Neutrophil (primary cell): ENCODE measurements around the gene CAMTA1.

ENCODE experiments used
- H3K27ac ChIP-seq: fragments of 200-600 bp; sonication (generic); 2 replicates; pipeline ENCODE4 v1.5.1; 2016; ENCODE audit warnings: mild to moderate bottlenecking, moderate library complexity
- H3K27me3 ChIP-seq: fragments of 200-600 bp; sonication (generic); 2 replicates; pipeline ENCODE4 v1.6.0; 2016; ENCODE audit warnings: mild to moderate bottlenecking
- H3K36me3 ChIP-seq: fragments of 200-600 bp; sonication (generic); 2 replicates; pipeline ENCODE4 v1.5.1; 2017
- H3K4me1 ChIP-seq, 2 experiments: fragments of 200-600 bp in 1 of 2; sonication (generic) in 1 of 2; 1 replicate in 1 of 2; 2 replicates in 1 of 2; pipeline versions ENCODE4 v1.5.1 to v1.6.1; 2013 to 2016; ENCODE audit warnings: low read depth in 1 of 2, low read length in 1 of 2, mild to moderate bottlenecking in 1 of 2, moderate library complexity in 1 of 2; ENCODE audit not compliant: control insufficient read depth in 1 of 2, insufficient read depth in 1 of 2
- H3K4me3 ChIP-seq, 2 experiments: fragments of 200-600 bp in 1 of 2; sonication (generic) in 1 of 2; 1 replicate in 1 of 2; 2 replicates in 1 of 2; pipeline ENCODE4 v1.5.1; 2013 to 2016; ENCODE audit warnings: low read depth in 1 of 2, low read length in 1 of 2, mild to moderate bottlenecking in 1 of 2, moderate library complexity in 1 of 2
- H3K9me3 ChIP-seq: fragments of 200-600 bp; sonication (generic); 2 replicates; pipeline ENCODE4 v1.5.1; 2016
- CTCF ChIP-seq: fragments of 200-600 bp; sonication (generic); IDR thresholded peaks from 2 replicates; pipeline ENCODE4 v1.5.1; 2016; ENCODE audit warnings: antibody characterized with exemption

Gene CAMTA1

DNA sequence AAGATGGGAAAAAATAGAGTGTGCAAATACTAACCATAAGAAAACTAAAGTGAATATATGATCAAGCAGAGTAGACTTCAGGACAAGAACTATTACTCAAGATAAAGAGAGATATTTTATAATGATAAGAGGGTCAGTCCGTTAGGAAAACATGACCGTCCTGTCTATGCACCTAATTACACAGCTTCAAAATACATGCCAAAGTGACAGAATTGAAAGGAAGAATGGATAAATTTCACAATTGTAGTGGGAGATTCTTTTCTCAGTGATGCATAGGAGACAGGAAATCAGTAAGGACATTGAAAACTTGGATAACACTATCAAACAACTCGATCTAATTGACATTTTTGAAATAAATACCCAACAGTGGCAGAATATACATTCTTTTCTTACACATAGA is 489.0 kb downstream of the CAMTA1 start:
- no peaks in the 10 kb centered on the region for H3K9me3 ChIP-seq
- no peak overlapping the region for H3K27ac ChIP-seq
- no peak for TF ChIP-seq CTCF
- no peaks in the 10 kb centered on the region for H3K4me1 ChIP-seq
- peaks cover 7% of the 10 kb centered on the region for H3K27me3 ChIP-seq
- no peaks in the 10 kb centered on the region for H3K36me3 ChIP-seq
- H3K4me3 ChIP-seq, result no peak overlapping the region

DNA sequence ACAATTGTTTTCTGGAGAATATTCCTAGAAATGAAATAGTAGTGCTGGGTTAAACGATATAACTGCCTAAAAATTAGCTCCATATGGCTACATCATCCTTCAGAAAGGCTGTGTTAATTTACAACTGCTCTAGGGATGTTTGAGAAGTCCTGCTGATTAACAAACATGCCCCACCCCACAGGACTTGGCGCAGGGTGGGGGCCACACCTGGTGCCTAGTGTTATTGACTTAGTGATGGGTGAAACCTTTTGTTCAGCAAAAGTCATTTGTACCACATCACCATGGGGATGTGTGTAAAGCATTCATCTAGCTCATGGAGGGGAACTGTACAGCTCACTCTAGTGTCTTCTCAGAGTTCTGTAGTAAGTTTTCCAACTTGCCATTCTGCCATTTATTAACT is 492.8 kb downstream of the CAMTA1 start:
- H3K4me3 ChIP-seq, result no peak overlapping the region
- H3K27ac ChIP-seq, result no peak overlapping the region
- no peaks in the 10 kb centered on the region for H3K4me1 ChIP-seq
- H3K36me3 ChIP-seq, result no peaks in the 10 kb centered on the region
- TF ChIP-seq CTCF, result no peak
- H3K9me3 ChIP-seq, result no peaks in the 10 kb centered on the region
- peaks cover 16% of the 10 kb centered on the region for H3K27me3 ChIP-seq

DNA sequence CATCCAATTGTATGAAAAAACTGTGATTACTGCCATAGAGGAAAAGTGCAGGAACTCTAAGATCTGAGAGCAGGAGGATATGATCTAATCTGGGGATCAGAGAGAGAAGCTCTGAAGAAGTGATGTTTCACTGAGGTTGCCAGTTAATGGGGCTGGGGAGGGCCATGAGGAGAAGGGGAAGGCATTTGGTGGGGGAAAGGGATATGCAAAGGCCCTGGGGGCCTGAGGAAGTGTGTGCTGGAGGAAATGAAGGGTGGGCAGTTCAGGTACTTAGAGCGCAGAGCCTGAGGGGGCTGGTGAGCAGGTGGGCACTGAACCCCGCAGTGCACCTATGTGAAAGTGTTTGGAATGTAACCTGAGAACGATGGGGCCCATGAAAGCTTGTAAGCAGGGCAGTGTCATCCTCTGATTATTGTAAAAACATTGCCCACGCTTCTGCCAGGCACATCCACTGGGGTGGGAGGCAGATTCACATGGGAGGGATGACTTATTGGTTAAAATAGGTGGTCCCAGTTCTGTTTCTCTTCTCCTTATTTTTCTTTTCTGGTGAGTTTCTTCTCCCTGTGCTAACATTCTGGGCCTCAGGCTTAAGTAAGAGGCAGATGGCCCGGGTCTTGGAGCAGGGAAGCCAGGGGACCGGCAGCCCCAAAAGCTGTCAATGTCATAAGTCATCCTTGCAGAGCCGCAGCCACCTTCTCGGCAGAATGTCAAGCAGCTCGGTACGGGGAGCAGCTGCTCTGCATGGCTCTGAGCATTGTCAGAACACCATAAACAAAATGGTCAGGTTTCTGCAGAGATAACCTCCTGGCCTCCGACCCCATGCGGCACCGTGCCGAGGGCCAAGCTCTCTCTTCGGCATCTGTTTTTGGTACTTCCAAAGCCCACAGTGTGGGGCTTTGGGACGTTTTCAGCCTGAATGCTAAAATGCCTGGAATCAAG is 493.8 kb downstream of the CAMTA1 start:
- Histone ChIP-seq H3K4me3 (no peak overlapping the region), H3K27me3 (peaks cover 16% of the 10 kb centered on the region), H3K4me1 (no peaks in the 10 kb centered on the region), H3K27ac (no peak overlapping the region), H3K36me3 (no peaks in the 10 kb centered on the region), H3K9me3 (no peaks in the 10 kb centered on the region)
- no peak for TF ChIP-seq CTCF

DNA sequence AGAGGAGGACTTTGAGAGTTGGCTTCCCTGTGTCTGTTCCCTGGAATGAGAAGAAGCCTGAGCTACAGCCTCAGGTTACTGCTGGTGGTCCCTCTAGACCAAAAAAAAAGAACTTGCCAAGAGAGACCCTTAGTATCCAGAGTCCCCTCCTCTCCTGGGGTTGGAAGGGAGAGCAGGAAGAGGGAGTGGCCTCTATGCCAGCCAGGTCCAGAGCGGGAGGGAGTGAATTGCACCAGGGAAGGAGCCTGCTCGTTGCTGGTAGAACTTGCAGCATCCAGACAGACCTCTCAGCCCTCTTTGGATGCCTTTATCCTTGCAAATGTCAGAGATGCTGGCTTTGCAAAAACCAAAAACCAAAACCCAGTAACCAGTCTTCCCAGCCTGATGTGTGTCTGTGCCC is 494.5 kb downstream of the CAMTA1 start:
- Histone ChIP-seq H3K36me3 (no peaks in the 10 kb centered on the region), H3K27ac (no peak overlapping the region), H3K27me3 (peaks cover 16% of the 10 kb centered on the region), H3K9me3 (no peaks in the 10 kb centered on the region), H3K4me1 (no peaks in the 10 kb centered on the region), H3K4me3 (no peak overlapping the region)
- TF ChIP-seq CTCF, result no peak

GRCh38 chr1:7280347-7280960 is 495.2 kb downstream of the CAMTA1 start:
- TF ChIP-seq CTCF, result no peak

More at GRCh38 chr1:7280347-7280960, 495.2 kb downstream of the CAMTA1 start:
- no peak overlapping the region for H3K27ac ChIP-seq
- H3K9me3 ChIP-seq, result no peaks in the 10 kb centered on the region
- no peaks in the 10 kb centered on the region for H3K4me1 ChIP-seq
- H3K36me3 ChIP-seq, result no peaks in the 10 kb centered on the region
- peaks cover 16% of the 10 kb centered on the region for H3K27me3 ChIP-seq
- H3K4me3 ChIP-seq, result no peak overlapping the region
